Panc1 (cell line): Measurements from ENCODE around the gene NUP93. TPM values are rescaled to one million over a fixed set of nuclear protein-coding genes. Genes with fewer than 3 reads are reported as not detected.

Source experiments
- ATAC-seq: fragments of 200-7000 bp; cut with Tn5 transposase; 2 replicates; pipeline ENCODE4 v1.9.1; 2020; ENCODE audit warnings: mild to moderate bottlenecking, moderate library complexity
- BruUV-seq: library from RNA; stranded (reverse); fragments of 400-500 nt; replicated peaks from 2 replicates; lab custom pipeline; 2021; lab: Mats Ljungman, UMichigan
- CTCF ChIA-PET: fragments of 300-600 bp; sonication (Branson Sonifier 250); formaldehyde crosslinking; loops from one replicate; lab custom pipeline; 2022; ENCODE audit warnings: antibody characterized with exemption; lab: Charles Lee
- POLR2A ChIA-PET: fragments of 300-600 bp; sonication (Branson Sonifier 250); formaldehyde crosslinking; loops from one replicate; lab custom pipeline; 2022; ENCODE audit warnings: antibody characterized with exemption; lab: Charles Lee
- DNase-seq: peaks from one replicate; pipeline ENCODE4 v3.0.0-alpha.2; 2010; ENCODE audit warnings: low read depth, low spot score
- H3K27ac ChIP-seq: 2 replicates; pipeline ENCODE4 v1.5.1; 2011; ENCODE audit warnings: mild to moderate bottlenecking, low read length, inconsistent platforms
- H3K27me3 ChIP-seq: fragments of 200-500 bp; sonication (Bioruptor generic); 2 replicates; pipeline ENCODE4 v1.6.0; 2014; ENCODE audit warnings: low read length, inconsistent platforms; ENCODE audit not compliant: control insufficient read depth, insufficient read depth
- H3K36me3 ChIP-seq: fragments of 200-500 bp; sonication (Bioruptor generic); 2 replicates; pipeline ENCODE4 v1.5.1; 2014; ENCODE audit warnings: inconsistent platforms, mild to moderate bottlenecking, low read length, moderate library complexity; ENCODE audit not compliant: control insufficient read depth, insufficient read depth
- H3K4me1 ChIP-seq: 2 replicates; pipeline ENCODE4 v1.5.1; 2011; ENCODE audit warnings: inconsistent platforms, mild to moderate bottlenecking, low read length, moderate library complexity; ENCODE audit not compliant: control insufficient read depth, insufficient read depth
- H3K4me3 ChIP-seq, 2 experiments: 2 replicates each; pipeline ENCODE4 v1.5.1; 2011 to 2012; ENCODE audit warnings: low read depth in 2 of 2, low read length in 2 of 2, mild to moderate bottlenecking in 2 of 2, inconsistent platforms in 1 of 2, moderate library complexity in 1 of 2
- H3K9me3 ChIP-seq: fragments of 200-500 bp; sonication (Bioruptor generic); 2 replicates; pipeline ENCODE4 v1.5.1; 2014; ENCODE audit warnings: low read depth, mild to moderate bottlenecking, inconsistent platforms, low read length, moderate library complexity; ENCODE audit not compliant: control insufficient read depth, insufficient read depth
- CTCF ChIP-seq: fragments of 450-650 bp; IDR thresholded peaks from 2 replicates; pipeline ENCODE4 v1.5.1; 2017; ENCODE audit warnings: mild to moderate bottlenecking
- POLR2AphosphoS5 ChIP-seq: IDR thresholded peaks from 2 replicates; pipeline ENCODE4 v1.6.1; 2012; ENCODE audit warnings: mild to moderate bottlenecking, low read depth, low read length, moderate library complexity
- REST ChIP-seq, 2 experiments: IDR thresholded peaks; 2 replicates each; pipeline ENCODE4 v1.6.1; 2011 to 2012; ENCODE audit warnings: low read depth in 2 of 2, control low read depth in 1 of 2, low read length in 1 of 2, mild to moderate bottlenecking in 1 of 2, moderate library complexity in 1 of 2; ENCODE audit not compliant: insufficient read depth in 1 of 2
- SIN3A ChIP-seq: IDR thresholded peaks from 2 replicates; pipeline ENCODE4 v1.6.1; 2012; ENCODE audit warnings: low read depth, mild to moderate bottlenecking, low read length, moderate library complexity, borderline replicate concordance; ENCODE audit not compliant: insufficient read depth
- TCF7L2 ChIP-seq: IDR thresholded peaks from 2 replicates; pipeline ENCODE4 v1.6.1; 2011; ENCODE audit warnings: mild to moderate bottlenecking, low read depth, low read length, inconsistent platforms
- in situ Hi-C: cut with HindIII; loops from 2 replicates; pipeline ENCODE4 v1.10.0; 2016; ENCODE audit warnings: low sequenced_read_pairs, low pct_unique_long_range_greater_than_20kb
- intact Hi-C: fragments of 100-400 bp; cut with micrococcal nuclease; formaldehyde crosslinking; loops from one replicate; pipeline ENCODE4 v1.10.0; 2022; ENCODE audit not compliant: unreplicated experiment
- total RNA-seq: library from RNA; stranded (reverse); gene quantifications from one replicate; pipeline ENCODE4 v1.2.1, GENCODE V29; 2021; ENCODE audit not compliant: unreplicated experiment

NUP93 gene
- total RNA-seq, 1 experiment from 2014 or later = 88.5 TPM

DNA sequence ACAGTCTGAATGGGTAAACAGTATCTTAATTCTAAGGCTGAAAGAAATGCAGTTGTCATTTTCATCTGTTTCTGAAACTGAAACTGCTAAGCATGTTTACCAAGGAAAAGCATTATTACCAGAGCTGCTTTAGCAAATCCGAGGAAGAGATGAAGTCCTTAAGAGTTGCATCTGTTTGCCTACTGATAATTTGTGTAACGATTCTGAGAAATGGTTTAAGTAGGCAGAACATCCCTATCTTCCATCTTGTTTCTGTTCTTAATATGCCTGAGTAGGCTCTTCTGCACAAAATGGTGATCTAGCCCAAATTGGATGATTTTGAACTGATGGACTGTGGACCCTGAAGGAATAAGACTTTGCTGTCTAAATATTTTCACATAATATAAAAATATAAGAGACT, 34.9 kb downstream of the NUP93 start:
- intact Hi-C loops (no loop called here), in situ Hi-C loops (no loop called here)
- Histone ChIP-seq H3K36me3 (no peaks in the 10 kb centered on the region; the same call in 1 of the 2 replicates), H3K4me3 (no peak overlapping the region), H3K27me3 (no peaks in the 10 kb centered on the region), H3K27ac (no peak overlapping the region), H3K9me3 (no peaks in the 10 kb centered on the region), H3K4me1 (no peaks in the 10 kb centered on the region)
- BruUV-seq = no TSS peak
- ChIA-PET CTCF (no interaction called here), POLR2A (no interaction called here)
- no peak for TF ChIP-seq SIN3A
- no peak for TF ChIP-seq CTCF
- no peak for TF ChIP-seq POLR2AphosphoS5
- TF ChIP-seq REST (IDR thresholded peaks at IDR 0.05; ENCODE audit: insufficient read depth in 1 of 2, low read depth in 2 of 2, low read length in 1 of 2) = no peak
- no peak for TF ChIP-seq TCF7L2
- DNase-seq (no peak), ATAC-seq (no peak)

DNA sequence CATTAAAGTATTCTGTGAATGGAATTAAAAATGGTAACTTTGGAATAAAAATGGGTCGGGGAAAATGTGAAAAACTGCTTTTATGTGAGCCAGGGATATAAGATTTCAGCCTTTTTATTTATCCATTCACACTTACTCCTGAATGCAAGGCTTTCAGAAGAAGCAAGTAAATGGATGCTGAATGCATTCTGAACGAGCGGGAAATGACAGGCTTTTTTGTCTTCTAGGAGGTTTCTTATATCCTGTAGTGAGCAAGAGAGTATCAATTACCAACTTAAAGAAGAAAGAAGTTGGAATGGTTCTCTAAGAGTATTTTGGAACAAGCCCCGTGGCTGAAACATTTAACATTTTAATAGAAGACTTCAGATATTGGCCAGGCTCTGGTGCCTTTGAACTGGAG, 36.0 kb downstream of the NUP93 start:
- no peak for ATAC-seq
- BruUV-seq = no TSS peak

More for the DNA sequence above, 36.0 kb downstream of the NUP93 start:
- CTCF ChIA-PET = no interaction called here
- no peaks in the 10 kb centered on the region for H3K4me1 ChIP-seq
- intact Hi-C loops = no loop called here
- no peaks in the 10 kb centered on the region for H3K27me3 ChIP-seq
- H3K9me3 ChIP-seq = no peaks in the 10 kb centered on the region
- no peak overlapping the region for H3K4me3 ChIP-seq
- H3K27ac ChIP-seq = no peak overlapping the region
- POLR2A ChIA-PET = interaction anchor here (0.6 kb wide), 1 partner anchor 23 kb away, joined by 4 read pairs; no protein-coding TSS in a partner anchor
- TF ChIP-seq POLR2AphosphoS5 (no peak), REST (IDR thresholded peaks at IDR 0.05; ENCODE audit: insufficient read depth in 1 of 2, low read depth in 2 of 2, low read length in 1 of 2) (no peak), CTCF (no peak), TCF7L2 (no peak), SIN3A (no peak)
- in situ Hi-C loops = no loop called here
- no peaks in the 10 kb centered on the region; the same call in 1 of the 2 replicates for H3K36me3 ChIP-seq
- no peak for DNase-seq
